Liver (tissue), 3 donors: ENCODE data around the gene ILF2.

ENCODE experiments used
- ATF3 ChIP-seq: IDR thresholded peaks from 2 replicates; pipeline ENCODE4 v1.6.1; 2016; ENCODE audit warnings: antibody characterized with exemption
- CTCF ChIP-seq: fragments of 150-350 bp; IDR thresholded peaks from 2 replicates; pipeline ENCODE4 v1.5.1; 2017; ENCODE audit warnings: improper control_type of control experiment, low read depth, low read length; ENCODE audit not compliant: missing input control
- FOXA1 ChIP-seq: IDR thresholded peaks from 2 replicates; pipeline ENCODE4 v1.6.1; 2016; ENCODE audit warnings: antibody characterized with exemption
- GABPA ChIP-seq, 2 donors: IDR thresholded peaks in 1 of 2; conservative IDR thresholded peaks in 1 of 2; 2 replicates each; pipeline ENCODE4 v1.6.1; 2016; ENCODE audit warnings: antibody characterized with exemption in 2 of 2, mild to moderate bottlenecking in 1 of 2, moderate library complexity in 1 of 2
- HNF4A ChIP-seq, 2 donors: conservative IDR thresholded peaks; 2 replicates each; pipeline ENCODE4 v1.6.1; 2016; ENCODE audit warnings: antibody characterized with exemption in 2 of 2, mild to moderate bottlenecking in 2 of 2
- JUND ChIP-seq, 2 donors: IDR thresholded peaks; 2 replicates each; pipeline ENCODE4 v1.6.1; 2016; ENCODE audit warnings: antibody characterized with exemption in 2 of 2
- MAX ChIP-seq: IDR thresholded peaks from 2 replicates; pipeline ENCODE4 v1.6.1; 2016; ENCODE audit warnings: antibody characterized with exemption
- RAD21 ChIP-seq, 2 donors: IDR thresholded peaks; 2 replicates each; pipeline ENCODE4 v1.6.1; 2016; ENCODE audit warnings: antibody characterized with exemption in 2 of 2, mild to moderate bottlenecking in 2 of 2
- REST ChIP-seq: IDR thresholded peaks from 2 replicates; pipeline ENCODE4 v1.6.1; 2016; ENCODE audit warnings: antibody characterized with exemption, mild to moderate bottlenecking
- RXRA ChIP-seq, 2 donors: IDR thresholded peaks; 2 replicates each; pipeline ENCODE4 v1.6.1; 2017 to 2018; ENCODE audit warnings: antibody characterized with exemption in 2 of 2, mild to moderate bottlenecking in 1 of 2
- SP1 ChIP-seq: IDR thresholded peaks from 2 replicates; pipeline ENCODE4 v1.6.1; 2018; ENCODE audit warnings: antibody characterized with exemption, mild to moderate bottlenecking
- TAF1 ChIP-seq: conservative IDR thresholded peaks from 2 replicates; pipeline ENCODE4 v1.6.1; 2016; ENCODE audit warnings: antibody characterized with exemption, mild to moderate bottlenecking
- YY1 ChIP-seq: IDR thresholded peaks from 2 replicates; pipeline ENCODE4 v1.6.1; 2016; ENCODE audit warnings: antibody characterized with exemption, mild to moderate bottlenecking
- donor health status: healthy.
- donor health status: healthy.

- TF ChIP-seq TAF1 (no peak), MAX (no peak), CTCF (no peak), HNF4A (conservative IDR thresholded peaks at IDR 0.05) (no peak), RAD21 (IDR thresholded peaks at IDR 0.05) (no peak), REST (no peak), FOXA1 (no peak), YY1 (no peak), RXRA (IDR thresholded peaks at IDR 0.05) (no peak), JUND (IDR thresholded peaks at IDR 0.05) (no peak), SP1 (no peak), GABPA (IDR thresholded peaks at IDR 0.05 in 1 of 2, conservative IDR thresholded peaks at IDR 0.05 in 1 of 2) (no peak), ATF3 (no peak)
Measured at GRCh38 chr1:153655333-153655732, 15.5 kb downstream of the ILF2 start.
